A549 (cell line): Measurements from ENCODE around the gene ZNF700.

Experiments
- CHD2 ChIP-seq: fragments of 150-350 bp; IDR thresholded peaks from 2 replicates; pipeline ENCODE4 v1.6.1; 2014; ENCODE audit warnings: low read length; ENCODE audit not compliant: partially characterized antibody
- ESRRA ChIP-seq: fragments of 150-350 bp; IDR thresholded peaks from 2 replicates; pipeline ENCODE4 v1.6.1; 2014; ENCODE audit warnings: mild to moderate bottlenecking, low read length, borderline replicate concordance
- HOXA7 ChIP-seq: fragments of 250-450 bp; sonication (Bioruptor Pico); IDR thresholded peaks from 2 replicates; pipeline ENCODE4 v1.5.0; 2020; ENCODE audit warnings: mild to moderate bottlenecking, moderate library complexity
- MAX ChIP-seq: IDR thresholded peaks from 2 replicates; pipeline ENCODE4 v1.6.1; 2012
- POLR2A ChIP-seq: IDR thresholded peaks from 2 replicates; pipeline ENCODE4 v1.6.1; 2012; ENCODE audit warnings: mild to moderate bottlenecking, low read length
- ZC3H11A ChIP-seq: fragments of 450-650 bp; IDR thresholded peaks from 2 replicates; pipeline ENCODE4 v1.6.1; 2014; ENCODE audit warnings: antibody characterized with exemption, mild to moderate bottlenecking
- TF ChIP-seq, protein P1 (sequence below): fragments of >200 bp; sonication (Bioruptor Twin); formaldehyde crosslinking; IDR thresholded peaks from 3 replicates; pipeline ENCODE4 v1.5.1; 2016

DNA sequence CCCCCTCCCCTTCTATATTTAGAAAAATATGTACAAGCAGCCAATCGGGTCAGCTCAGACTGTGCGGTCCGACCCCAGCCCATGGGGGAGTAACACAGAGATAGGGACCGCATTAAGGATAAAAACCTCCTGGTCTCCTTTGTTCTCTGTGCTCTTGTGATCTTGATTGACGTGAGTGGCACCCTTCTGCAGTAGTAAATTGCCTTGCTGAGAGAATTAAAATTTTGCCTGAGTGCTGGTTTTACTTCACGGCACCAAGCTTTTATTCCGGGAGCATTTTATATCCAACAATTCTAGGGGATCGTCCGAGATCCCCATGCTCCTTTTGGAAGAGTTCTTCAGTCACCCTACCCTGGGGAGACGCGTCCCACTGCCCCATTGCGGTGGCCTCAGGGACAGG is 44.3 kb upstream of the ZNF700 start:
- TF ChIP-seq ZC3H11A, result no peak
- no peak for TF ChIP-seq MAX
- TF ChIP-seq, protein P1, sequence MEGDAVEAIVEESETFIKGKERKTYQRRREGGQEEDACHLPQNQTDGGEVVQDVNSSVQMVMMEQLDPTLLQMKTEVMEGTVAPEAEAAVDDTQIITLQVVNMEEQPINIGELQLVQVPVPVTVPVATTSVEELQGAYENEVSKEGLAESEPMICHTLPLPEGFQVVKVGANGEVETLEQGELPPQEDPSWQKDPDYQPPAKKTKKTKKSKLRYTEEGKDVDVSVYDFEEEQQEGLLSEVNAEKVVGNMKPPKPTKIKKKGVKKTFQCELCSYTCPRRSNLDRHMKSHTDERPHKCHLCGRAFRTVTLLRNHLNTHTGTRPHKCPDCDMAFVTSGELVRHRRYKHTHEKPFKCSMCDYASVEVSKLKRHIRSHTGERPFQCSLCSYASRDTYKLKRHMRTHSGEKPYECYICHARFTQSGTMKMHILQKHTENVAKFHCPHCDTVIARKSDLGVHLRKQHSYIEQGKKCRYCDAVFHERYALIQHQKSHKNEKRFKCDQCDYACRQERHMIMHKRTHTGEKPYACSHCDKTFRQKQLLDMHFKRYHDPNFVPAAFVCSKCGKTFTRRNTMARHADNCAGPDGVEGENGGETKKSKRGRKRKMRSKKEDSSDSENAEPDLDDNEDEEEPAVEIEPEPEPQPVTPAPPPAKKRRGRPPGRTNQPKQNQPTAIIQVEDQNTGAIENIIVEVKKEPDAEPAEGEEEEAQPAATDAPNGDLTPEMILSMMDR, result no peak
- TF ChIP-seq ESRRA, result no peak
- TF ChIP-seq POLR2A, result no peak
- TF ChIP-seq CHD2, result no peak
- no peak for TF ChIP-seq HOXA7 (CRISPR knock-in tag)
